Natural killer cell (primary cell): Measurements from ENCODE around the gene CD46. TPM values are rescaled to one million over a fixed set of nuclear protein-coding genes. Genes with fewer than 3 reads are reported as not detected.

Source experiments
- ATAC-seq, 3 donors: fragments of 150-1000 bp in 2 of 3; fragments of 200-7000 bp in 1 of 3; cut with Tn5 transposase; 1 replicate in 1 of 3; 2 replicates in 2 of 3; pipeline ENCODE4 v1.10.0; 2021; ENCODE audit warnings: mild to moderate bottlenecking in 2 of 3, moderate library complexity in 2 of 3
- DNase-seq, 2 donors: peaks; one replicate each; pipeline versions ENCODE4 v3.0.0 to v3.0.0-alpha.2; 2013 to 2021; ENCODE audit warnings: mixed read lengths in 1 of 2
- H3K27ac ChIP-seq: one replicate; pipeline ENCODE4 v1.5.1; 2013; ENCODE audit warnings: mild to moderate bottlenecking, low read length
- H3K27me3 ChIP-seq: one replicate; pipeline ENCODE4 v1.6.1; 2013; ENCODE audit warnings: low read length; ENCODE audit not compliant: control insufficient read depth, insufficient read depth
- H3K36me3 ChIP-seq: one replicate; pipeline ENCODE4 v1.6.1; 2013; ENCODE audit warnings: low read length; ENCODE audit not compliant: control insufficient read depth, insufficient read depth
- H3K4me1 ChIP-seq: one replicate; pipeline ENCODE4 v1.6.1; 2013; ENCODE audit warnings: low read length; ENCODE audit not compliant: control insufficient read depth, insufficient read depth
- H3K4me3 ChIP-seq: one replicate; pipeline ENCODE4 v1.5.1; 2013; ENCODE audit warnings: low read length
- H3K9me3 ChIP-seq: one replicate; pipeline ENCODE4 v1.6.1; 2013; ENCODE audit warnings: low read length; ENCODE audit not compliant: control insufficient read depth, insufficient read depth
- H3K27ac Mint-ChIP-seq, 2 donors: one replicate each; pipeline ENCODE4 v1.8.0; 2022; ENCODE audit warnings: mild to moderate bottlenecking in 2 of 2, mixed read lengths in 2 of 2, moderate library complexity in 1 of 2
- H3K27me3 Mint-ChIP-seq, 2 donors: one replicate each; pipeline ENCODE4 v1.8.0; 2022; ENCODE audit warnings: low read depth in 2 of 2, mixed read lengths in 2 of 2
- H3K36me3 Mint-ChIP-seq: one replicate; pipeline ENCODE4 v1.8.0; 2022; ENCODE audit warnings: mixed read lengths
- H3K4me1 Mint-ChIP-seq, 2 donors: one replicate each; pipeline ENCODE4 v1.8.0; 2022; ENCODE audit warnings: mixed read lengths in 2 of 2
- H3K4me3 Mint-ChIP-seq: one replicate; pipeline ENCODE4 v1.8.0; 2022; ENCODE audit warnings: mild to moderate bottlenecking, moderate library complexity, mixed read lengths
- H3K9me3 Mint-ChIP-seq, 2 donors: one replicate each; pipeline ENCODE4 v1.8.0; 2022; ENCODE audit warnings: mixed read lengths in 2 of 2
- WGBS: methylation state at CpG from one replicate; pipeline ENCODE4 v1.1.7; 2013; ENCODE audit warnings: missing lambda C conversion rate; ENCODE audit not compliant: insufficient coverage; 5-methylcytosine and 5-hydroxymethylcytosine counted together
- intact Hi-C: fragments of 100-400 bp; cut with micrococcal nuclease; formaldehyde crosslinking; loops from one replicate; pipeline ENCODE4 v1.14.2; 2022
- total RNA-seq, 4 donors: library from RNA; stranded (reverse); fragments of 120-200 nt in 1 of 4; gene quantifications; one replicate each; pipeline versions ENCODE4 v1.2.3 to v1.2.4, GENCODE V29; 2013 to 2022
- TF ChIP-seq, protein P1 (sequence below): fragments of 200-600 bp; IDR thresholded peaks from one replicate; pipeline ENCODE4 v1.8.0; 2022; ENCODE audit warnings: antibody characterized with exemption

The CD46 gene
- total RNA-seq, 3 donors from 2014 or later (not counting 1 experiment from before 2014, with no cell fraction given): 110 to 126 (median 124) TPM

DNA sequence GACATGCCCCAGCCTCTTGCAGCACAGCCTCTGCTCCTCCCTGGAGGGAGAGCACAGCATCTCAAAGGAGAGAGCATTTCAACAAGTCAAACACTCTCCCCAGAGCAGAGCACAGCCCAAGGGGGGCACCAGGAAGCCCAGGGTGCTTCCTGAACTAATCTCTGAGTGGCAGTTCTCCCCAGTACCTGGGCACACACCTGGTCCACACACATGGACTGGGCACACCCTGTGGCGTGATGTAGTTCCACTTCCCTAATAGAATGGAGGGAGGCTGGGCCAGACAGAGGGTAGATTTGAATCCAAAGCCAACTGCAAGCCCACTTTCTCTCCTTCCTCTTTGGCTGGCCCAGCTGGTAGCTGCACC lies 55.5 kb downstream of the CD46 start:
- H3K27me3 ChIP-seq: no peaks in the 10 kb centered on the region
- DNase-seq (no peak), ATAC-seq (peak in 1 of 3 donors; percentile 14)
- Mint-ChIP-seq H3K4me3 (no peak overlapping the region), H3K4me1 (peaks cover 27 to 61% of the 10 kb centered on the region in 2 donors), H3K9me3 (no peaks in the 10 kb centered on the region), H3K36me3 (peaks cover 6% of the 10 kb centered on the region), H3K27ac (no peak overlapping the region), H3K27me3 (no peaks in the 10 kb centered on the region)
- 63% methylated on average over 1 of the region's 1 CpG for WGBS
- no peaks in the 10 kb centered on the region for H3K9me3 ChIP-seq
- H3K27ac ChIP-seq: peak overlapping the region; percentile 41
- H3K36me3 ChIP-seq: peaks cover 64% of the 10 kb centered on the region
- H3K4me3 ChIP-seq: no peak overlapping the region
- intact Hi-C loops: no loop called here
- H3K4me1 ChIP-seq: peaks cover 21% of the 10 kb centered on the region
- TF ChIP-seq, protein P1, sequence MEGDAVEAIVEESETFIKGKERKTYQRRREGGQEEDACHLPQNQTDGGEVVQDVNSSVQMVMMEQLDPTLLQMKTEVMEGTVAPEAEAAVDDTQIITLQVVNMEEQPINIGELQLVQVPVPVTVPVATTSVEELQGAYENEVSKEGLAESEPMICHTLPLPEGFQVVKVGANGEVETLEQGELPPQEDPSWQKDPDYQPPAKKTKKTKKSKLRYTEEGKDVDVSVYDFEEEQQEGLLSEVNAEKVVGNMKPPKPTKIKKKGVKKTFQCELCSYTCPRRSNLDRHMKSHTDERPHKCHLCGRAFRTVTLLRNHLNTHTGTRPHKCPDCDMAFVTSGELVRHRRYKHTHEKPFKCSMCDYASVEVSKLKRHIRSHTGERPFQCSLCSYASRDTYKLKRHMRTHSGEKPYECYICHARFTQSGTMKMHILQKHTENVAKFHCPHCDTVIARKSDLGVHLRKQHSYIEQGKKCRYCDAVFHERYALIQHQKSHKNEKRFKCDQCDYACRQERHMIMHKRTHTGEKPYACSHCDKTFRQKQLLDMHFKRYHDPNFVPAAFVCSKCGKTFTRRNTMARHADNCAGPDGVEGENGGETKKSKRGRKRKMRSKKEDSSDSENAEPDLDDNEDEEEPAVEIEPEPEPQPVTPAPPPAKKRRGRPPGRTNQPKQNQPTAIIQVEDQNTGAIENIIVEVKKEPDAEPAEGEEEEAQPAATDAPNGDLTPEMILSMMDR: no peak

- Mint-ChIP-seq H3K27me3 (no peaks in the 10 kb centered on the region), H3K36me3 (peaks cover 5% of the 10 kb centered on the region), H3K27ac (no peak overlapping the region), H3K4me3 (no peak overlapping the region), H3K4me1 (peaks cover 25 to 61% of the 10 kb centered on the region in 2 donors), H3K9me3 (no peaks in the 10 kb centered on the region)
- ATAC-seq: peak in 1 of 3 donors; percentile 51
- intact Hi-C loops: no loop called here
- Histone ChIP-seq H3K4me3 (no peak overlapping the region), H3K4me1 (peaks cover 21% of the 10 kb centered on the region), H3K27ac (peak overlapping the region; percentile 41), H3K27me3 (no peaks in the 10 kb centered on the region), H3K9me3 (no peaks in the 10 kb centered on the region), H3K36me3 (peaks cover 64% of the 10 kb centered on the region)
- 81% methylated on average over 13 of the region's 13 CpGs for WGBS
- DNase-seq: no peak
- TF ChIP-seq, protein P1: no peak
Measured at GRCh38 chr1:207807690-207808321, 56.0 kb downstream of the CD46 start.

DNA sequence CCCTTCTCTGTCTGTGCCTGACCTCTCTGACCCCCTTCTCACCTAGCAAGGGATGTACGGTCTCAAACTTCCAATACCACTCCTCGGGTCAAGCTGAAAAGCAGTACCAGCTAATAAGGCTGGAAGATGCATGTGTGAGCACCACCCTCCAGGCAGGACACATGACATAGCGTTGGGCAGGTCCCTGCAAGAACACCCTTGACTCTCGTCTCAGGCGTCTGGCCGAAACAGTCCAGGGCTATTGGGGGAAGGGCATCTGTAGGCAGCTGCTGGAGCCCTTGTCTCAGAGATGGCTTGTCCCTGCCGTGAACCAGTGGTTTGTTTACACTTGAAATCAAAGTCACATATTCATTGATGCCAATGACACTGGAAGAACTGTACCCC lies 56.5 kb downstream of the CD46 start:
- Histone ChIP-seq H3K9me3 (no peaks in the 10 kb centered on the region), H3K4me1 (peaks cover 21% of the 10 kb centered on the region), H3K4me3 (no peak overlapping the region), H3K36me3 (peaks cover 64% of the 10 kb centered on the region), H3K27ac (no peak overlapping the region), H3K27me3 (no peaks in the 10 kb centered on the region)
- no peak overlapping the region for H3K4me3 Mint-ChIP-seq
- TF ChIP-seq, protein P1: no peak
- H3K27ac Mint-ChIP-seq: no peak overlapping the region
- intact Hi-C loops: no loop called here
- WGBS: 98% methylated on average over 7 of the region's 7 CpGs
- no peaks in the 10 kb centered on the region for H3K36me3 Mint-ChIP-seq
- peaks cover 25 to 63% of the 10 kb centered on the region in 2 donors for H3K4me1 Mint-ChIP-seq
- no peaks in the 10 kb centered on the region for H3K9me3 Mint-ChIP-seq
- DNase-seq: no peak
- ATAC-seq: no peak
- H3K27me3 Mint-ChIP-seq: no peaks in the 10 kb centered on the region
